CD4-positive, alpha-beta T cell treated with Interleukin-15 for 1 hour (primary cell): ENCODE data around the gene MTX3.
A peak's percentile ranks its signal among the peaks of the same experiment; 100 is the strongest.

ENCODE experiments used
- DNase-seq: peaks from one replicate; pipeline ENCODE4 v3.0.0-alpha.2; 2020

The MTX3 gene, protein sequence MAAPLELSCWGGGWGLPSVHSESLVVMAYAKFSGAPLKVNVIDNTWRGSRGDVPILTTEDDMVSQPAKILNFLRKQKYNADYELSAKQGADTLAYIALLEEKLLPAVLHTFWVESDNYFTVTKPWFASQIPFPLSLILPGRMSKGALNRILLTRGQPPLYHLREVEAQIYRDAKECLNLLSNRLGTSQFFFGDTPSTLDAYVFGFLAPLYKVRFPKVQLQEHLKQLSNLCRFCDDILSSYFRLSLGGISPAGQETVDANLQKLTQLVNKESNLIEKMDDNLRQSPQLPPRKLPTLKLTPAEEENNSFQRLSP

GRCh38 chr5:79990598-79991507 is at the start of gene MTX3:
MTX3 (minus strand) TSS chr5:79991262; CDS start chr5:79991238, 24 bp downstream.
- peak; percentile 87 for DNase-seq

- no peak for DNase-seq
Observed at GRCh38 chr5:80039650-80040049, 48.6 kb upstream of the MTX3 start.

- DNase-seq, result no peak
Observed at GRCh38 chr5:80037366-80037765, 46.3 kb upstream of the MTX3 start.

GRCh38 chr5:80036615-80037014 is 45.6 kb upstream of the MTX3 start:
- no peak for DNase-seq

- no peak for DNase-seq
Observed at GRCh38 chr5:80035839-80036238, 44.8 kb upstream of the MTX3 start.

GRCh38 chr5:80034962-80035821 is 44.1 kb upstream of the MTX3 start, which contains the start of gene THBS4:
THBS4 (plus strand) TSS chr5:80035348; CDS start chr5:80035538, 190 bp downstream.
- DNase-seq, result no peak

DNA sequence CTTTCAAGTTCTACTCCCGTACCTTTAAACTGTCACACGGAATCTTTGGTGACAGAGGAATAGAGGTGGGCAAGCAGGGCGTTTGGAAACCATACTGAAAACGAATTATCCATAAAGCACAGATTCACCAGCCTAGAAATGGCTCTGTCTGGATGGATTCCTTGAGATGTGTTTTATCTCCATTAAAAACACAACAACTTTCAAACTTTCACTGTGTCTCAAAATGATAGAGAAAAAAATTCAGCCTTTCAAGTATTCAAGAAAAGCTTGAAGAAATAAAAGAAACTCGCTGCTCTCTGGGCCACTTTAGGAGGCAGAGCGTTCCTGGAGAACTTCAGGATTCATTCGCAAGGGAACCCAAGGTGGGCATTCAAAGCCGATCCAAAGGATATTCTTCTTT is 43.5 kb upstream of the MTX3 start:
- no peak for DNase-seq

GRCh38 chr5:80033513-80033912 is 42.5 kb upstream of the MTX3 start:
- DNase-seq, result no peak

DNA sequence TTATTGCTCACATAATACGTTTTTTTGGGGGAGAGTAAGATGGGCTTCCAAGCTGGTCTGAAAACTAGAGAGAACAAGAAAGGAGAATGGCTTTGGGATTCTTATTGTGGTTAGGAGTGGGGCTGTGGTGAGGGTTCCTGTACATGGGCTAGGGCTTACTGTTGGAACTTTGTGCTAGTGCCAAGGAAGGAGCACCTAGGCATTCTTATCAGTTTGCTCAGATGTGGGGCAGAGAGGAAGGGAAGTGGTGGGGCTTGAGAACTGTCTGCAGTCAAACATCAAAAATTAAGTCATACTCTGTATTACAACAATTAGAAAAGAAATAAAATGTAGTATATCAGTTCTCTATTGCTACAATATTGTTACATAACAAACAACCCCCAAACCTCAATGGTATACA is 40.0 kb upstream of the MTX3 start:
- DNase-seq, result no peak

DNA sequence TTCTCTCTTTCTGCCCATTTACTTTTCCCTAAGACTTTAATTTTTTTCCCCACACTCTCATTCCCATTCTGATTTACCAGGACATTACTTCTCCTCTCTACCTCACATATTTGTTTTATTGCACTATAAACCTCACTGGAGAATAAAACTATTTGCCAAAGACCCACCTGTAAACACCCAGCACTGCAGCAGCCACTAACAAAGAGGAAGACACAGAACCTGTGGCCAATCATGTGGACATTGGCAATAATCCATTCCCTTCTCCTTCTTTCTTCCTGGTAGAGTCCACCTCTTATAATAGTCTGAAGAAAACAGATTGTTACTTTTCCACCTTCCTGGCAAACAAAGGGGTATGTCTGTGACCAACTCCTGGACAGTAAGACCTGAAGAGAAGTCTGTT is 35.8 kb upstream of the MTX3 start:
- DNase-seq, result no peak

GRCh38 chr5:80025069-80025468 is 34.0 kb upstream of the MTX3 start:
- no peak for DNase-seq

DNA sequence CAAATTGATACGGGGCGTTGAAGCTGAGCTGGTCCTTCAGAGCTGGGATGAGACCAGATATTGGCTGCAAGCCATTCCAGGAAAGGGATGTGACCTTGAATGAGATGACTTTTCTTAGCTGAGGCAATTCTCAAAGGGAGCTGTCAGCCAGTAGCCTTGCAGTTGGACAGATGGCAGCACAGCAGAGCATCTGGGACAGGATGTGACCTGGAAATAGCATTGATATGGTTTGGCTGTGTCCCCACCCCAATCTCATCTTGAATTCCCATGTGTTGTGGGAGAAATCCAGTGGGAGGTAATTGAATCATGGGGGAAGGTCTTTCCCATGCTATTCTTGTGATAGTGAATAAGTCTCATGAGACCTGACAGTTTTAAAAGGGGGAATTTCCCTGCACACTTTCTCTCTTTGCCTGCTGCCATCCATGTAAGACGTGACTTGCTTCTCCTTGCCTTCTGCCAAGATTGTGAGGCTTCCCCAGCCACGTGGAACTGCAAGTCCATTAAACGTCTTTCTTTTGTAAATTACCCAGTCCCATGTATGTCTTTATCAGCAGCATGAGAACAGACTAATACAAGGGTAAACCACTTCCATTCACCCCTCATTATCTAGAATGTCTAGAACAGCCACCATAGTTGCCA is 19.8 kb upstream of the MTX3 start:
- no peak for DNase-seq

- no peak for DNase-seq
Observed at GRCh38 chr5:80008995-80009765, 18.1 kb upstream of the MTX3 start.

DNA sequence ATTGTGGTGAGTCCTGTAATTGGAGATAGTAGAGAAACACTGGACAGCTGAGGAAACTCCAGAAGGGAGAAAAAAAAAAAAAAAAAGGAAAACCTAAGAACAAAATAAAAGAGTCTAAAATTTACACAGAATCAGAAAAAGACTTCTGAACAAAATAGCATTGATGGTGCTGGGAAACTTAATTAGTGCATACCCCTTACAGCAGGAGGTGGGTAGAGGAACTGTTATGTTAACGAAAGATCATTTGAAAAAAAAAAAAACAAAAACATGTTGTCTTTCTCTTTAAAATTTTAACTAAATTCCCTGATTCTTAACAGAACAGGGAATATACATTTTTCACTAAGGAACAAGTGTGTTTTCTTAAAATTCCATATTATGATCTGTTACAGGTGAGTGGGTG is 11.6 kb upstream of the MTX3 start:
- DNase-seq, result no peak

- no peak for DNase-seq
Observed at GRCh38 chr5:79999722-80000121, 8.7 kb upstream of the MTX3 start.

- DNase-seq, result no peak
Observed at GRCh38 chr5:79992891-79993657, 2.0 kb upstream of the MTX3 start.

DNA sequence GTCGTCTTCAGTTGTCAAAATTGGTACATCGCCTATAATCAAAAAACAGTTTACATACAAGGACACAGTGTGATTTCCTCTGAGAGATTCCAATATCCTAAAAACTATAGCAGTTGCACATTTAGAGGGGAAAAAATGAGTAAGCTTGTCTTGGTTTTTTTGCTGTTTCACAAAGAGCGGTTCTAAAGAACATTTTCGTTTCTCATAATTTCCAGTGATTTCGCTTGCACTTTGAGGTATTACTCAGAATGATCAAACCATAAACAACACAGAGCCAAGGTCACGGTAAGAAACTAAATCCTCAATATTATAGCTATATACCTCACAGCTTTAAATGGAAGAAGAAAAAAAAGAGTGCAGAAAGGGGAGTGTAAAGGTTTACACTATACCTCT is 861 bp downstream of the MTX3 start:
- no peak for DNase-seq

DNA sequence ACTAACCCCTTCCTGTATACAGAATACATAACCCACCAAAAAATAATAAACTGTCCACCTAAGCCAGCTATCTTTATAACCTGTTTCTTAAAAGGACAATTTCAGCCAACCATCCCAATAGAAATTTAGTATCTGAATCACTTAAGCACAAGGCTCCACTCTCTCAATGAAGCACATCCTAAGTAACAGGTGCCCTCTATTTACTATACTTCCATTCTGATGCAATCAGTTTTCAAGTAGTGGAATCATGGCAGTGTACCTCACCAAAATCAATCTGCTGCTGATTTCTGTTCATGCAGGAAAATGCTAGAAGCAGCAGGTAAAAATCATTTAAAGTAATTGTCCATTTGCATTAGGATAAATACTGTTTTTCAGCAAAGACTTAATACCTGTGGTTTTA is 4.8 kb downstream of the MTX3 start:
- DNase-seq, result no peak

- no peak for DNase-seq
Observed at GRCh38 chr5:79985288-79985687, 5.8 kb downstream of the MTX3 start.

GRCh38 chr5:79984363-79984762 is 6.7 kb downstream of the MTX3 start:
- no peak for DNase-seq

DNA sequence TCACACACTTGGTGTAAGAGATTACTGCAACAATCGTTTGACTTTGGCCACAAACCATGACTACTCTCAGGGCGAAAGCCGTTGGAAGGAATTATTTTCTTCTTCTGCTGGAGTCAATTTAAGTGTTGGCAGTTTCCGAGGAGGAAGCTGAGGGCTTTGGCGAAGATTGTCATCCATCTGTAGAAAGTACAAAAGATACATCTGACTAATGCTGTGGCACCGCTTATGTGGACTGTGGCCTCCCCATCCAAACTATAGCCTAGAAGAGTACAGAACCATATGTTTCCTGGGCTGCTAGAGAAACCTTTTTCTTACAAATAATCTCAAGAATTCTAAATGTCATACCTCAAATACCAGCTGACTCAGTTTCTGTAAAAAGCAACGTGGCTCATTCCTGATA is 7.4 kb downstream of the MTX3 start:
- no peak for DNase-seq
